Measurements from ENCODE around the gene PGS1.
"Not testable (repeated sequence)": the region's sequence is repeated elsewhere in the genome, so short reads cannot be mapped to it uniquely, and the experiment has no call there.

The PGS1 gene

GRCh38 chr17:78460951-78461798, 82.7 kb downstream of the PGS1 start:
- Histone ChIP-seq H3K4me1 (ENCODE audit: control insufficient read depth in 1 of 2, insufficient read depth in 1 of 2, low read depth in 1 of 2, low read length in 1 of 2) (no peaks in the 10 kb centered on the region), H3K27me3 (no peaks in the 10 kb centered on the region), H3K9me3 (no peaks in the 10 kb centered on the region), H3K4me3 (ENCODE audit: low read depth in 1 of 2, low read length in 1 of 2) (no peak overlapping the region), H3K27ac (no peak overlapping the region), H3K36me3 (no peaks in the 10 kb centered on the region)
- TF ChIP-seq CTCF (IDR thresholded peaks at IDR 0.05): no peak

- Histone ChIP-seq H3K36me3 (no peaks in the 10 kb centered on the region), H3K9me3 (no peaks in the 10 kb centered on the region), H3K4me3 (ENCODE audit: low read depth in 1 of 2, low read length in 1 of 2) (no peak overlapping the region), H3K27me3 (no peaks in the 10 kb centered on the region), H3K4me1 (ENCODE audit: control insufficient read depth in 1 of 2, insufficient read depth in 1 of 2, low read depth in 1 of 2, low read length in 1 of 2) (no peaks in the 10 kb centered on the region), H3K27ac (no peak overlapping the region)
- no peak for TF ChIP-seq CTCF (IDR thresholded peaks at IDR 0.05)
Measured at GRCh38 chr17:78461799-78462053, 83.3 kb downstream of the PGS1 start.

DNA sequence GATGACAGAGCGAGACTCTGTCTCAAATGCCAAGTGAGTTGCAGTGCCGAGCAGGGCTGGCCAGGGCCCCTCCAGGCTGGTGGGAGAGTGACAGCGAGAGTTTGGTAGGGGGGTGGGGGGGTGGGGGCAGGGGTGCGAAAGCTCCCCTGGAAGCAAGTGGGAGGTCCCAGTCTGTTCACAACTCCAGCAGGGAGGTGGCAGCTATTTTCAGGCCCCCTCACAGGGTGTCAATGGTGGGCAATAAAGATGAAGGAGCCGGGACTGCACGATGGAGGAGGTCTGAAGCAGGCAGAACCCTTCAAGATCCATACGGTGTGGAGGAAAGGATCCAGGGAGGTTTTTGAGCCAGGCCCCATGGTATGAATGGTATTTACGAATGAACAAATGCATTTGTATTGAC, 83.7 kb downstream of the PGS1 start:
- Histone ChIP-seq H3K27ac (no peak overlapping the region), H3K36me3 (no peaks in the 10 kb centered on the region), H3K27me3 (no peaks in the 10 kb centered on the region), H3K4me1 (ENCODE audit: control insufficient read depth in 1 of 2, insufficient read depth in 1 of 2, low read depth in 1 of 2, low read length in 1 of 2) (no peaks in the 10 kb centered on the region), H3K4me3 (ENCODE audit: low read depth in 1 of 2, low read length in 1 of 2) (no peak overlapping the region), H3K9me3 (no peaks in the 10 kb centered on the region)
- no peak for TF ChIP-seq CTCF (IDR thresholded peaks at IDR 0.05)

DNA sequence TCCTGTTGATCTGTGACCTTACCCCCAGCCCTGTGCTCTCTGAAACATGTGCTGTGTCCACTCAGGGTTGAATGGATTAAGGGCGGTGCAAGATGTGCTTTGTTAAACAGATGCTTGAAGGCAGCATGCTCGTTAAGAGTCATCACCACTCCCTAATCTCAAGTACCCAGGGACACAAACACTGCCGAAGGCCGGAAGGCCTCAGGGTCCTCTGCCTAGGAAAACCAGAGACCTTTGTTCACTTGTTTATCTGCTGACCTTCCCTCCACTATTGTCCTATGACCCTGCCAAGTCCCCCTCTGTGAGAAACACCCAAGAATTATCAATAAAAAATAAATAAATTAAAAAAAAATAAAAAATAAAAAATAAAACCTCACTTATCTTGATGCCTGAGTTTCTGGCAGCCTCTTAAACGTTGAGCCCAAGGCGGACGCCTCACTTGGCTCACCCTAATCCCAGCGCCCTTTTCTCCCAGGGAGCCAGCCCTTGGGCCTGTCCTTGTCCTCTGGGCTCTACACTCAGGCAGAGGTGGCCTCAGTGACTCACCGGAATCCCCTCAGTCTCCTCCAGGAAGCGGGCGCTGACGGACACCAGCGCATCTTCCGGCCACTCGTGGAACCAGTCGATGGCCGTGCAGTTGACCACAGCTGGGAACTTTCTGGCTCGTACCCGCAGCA, 87.8 kb downstream of the PGS1 start:
- H3K4me1 ChIP-seq (ENCODE audit: control insufficient read depth in 1 of 2, insufficient read depth in 1 of 2, low read depth in 1 of 2, low read length in 1 of 2); H3K27ac ChIP-seq; H3K9me3 ChIP-seq; H3K4me3 ChIP-seq (ENCODE audit: low read depth in 1 of 2, low read length in 1 of 2); H3K36me3 ChIP-seq; H3K27me3 ChIP-seq: not testable (repeated sequence)

DNA sequence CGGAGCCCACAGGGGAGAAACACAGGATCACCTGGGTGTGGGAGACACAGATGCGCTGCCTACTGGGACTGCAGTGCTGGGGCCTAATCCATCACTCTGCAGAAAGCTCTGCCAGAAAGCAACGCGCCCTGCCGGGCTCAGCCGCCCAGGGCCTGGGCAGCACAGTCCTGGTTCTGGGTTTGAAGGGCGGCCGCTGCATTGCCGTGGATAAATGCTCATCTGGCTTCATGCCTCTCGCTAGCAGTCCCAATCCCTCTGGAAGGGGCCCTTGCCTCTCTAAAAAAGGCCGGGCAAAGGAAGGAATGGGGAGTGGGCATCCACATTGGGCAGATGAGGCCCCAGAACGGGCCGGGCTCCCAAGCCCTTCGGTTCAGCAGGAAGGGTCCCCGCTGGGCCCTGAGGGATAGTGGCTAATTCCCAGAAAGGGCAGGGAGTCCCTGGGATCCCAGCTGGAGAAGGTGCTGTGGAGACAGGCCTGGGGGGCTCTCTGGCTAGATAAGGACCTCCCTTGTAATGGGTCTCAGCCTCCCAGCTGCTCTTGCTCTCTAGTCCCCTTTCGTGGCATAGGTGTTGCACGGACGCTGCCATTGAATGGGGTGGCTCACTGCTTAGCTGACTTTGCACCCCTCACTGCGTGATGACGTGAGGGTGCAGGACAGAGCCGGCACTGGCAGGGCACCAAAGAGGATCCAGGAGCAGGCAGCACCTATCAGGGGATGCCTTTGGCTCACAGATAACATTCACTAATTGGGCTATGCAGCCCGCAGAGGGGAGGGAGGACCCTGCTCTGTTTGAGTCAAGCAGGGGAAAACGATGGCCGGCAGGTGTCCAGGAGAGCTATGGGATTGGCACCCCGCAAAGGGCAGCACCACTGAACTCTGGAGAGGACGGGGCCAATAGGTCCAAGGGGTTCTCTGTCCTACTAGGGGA, 88.6 kb downstream of the PGS1 start:
- no peak for TF ChIP-seq CTCF (IDR thresholded peaks at IDR 0.05)
- Histone ChIP-seq H3K27ac (no peak overlapping the region), H3K27me3 (no peaks in the 10 kb centered on the region), H3K4me3 (ENCODE audit: low read depth in 1 of 2, low read length in 1 of 2) (no peak overlapping the region), H3K9me3 (no peaks in the 10 kb centered on the region), H3K4me1 (ENCODE audit: control insufficient read depth in 1 of 2, insufficient read depth in 1 of 2, low read depth in 1 of 2, low read length in 1 of 2) (no peaks in the 10 kb centered on the region), H3K36me3 (no peaks in the 10 kb centered on the region)
